ENCODE measurements around the gene AMPD1.

GRCh38 chr1:114641377-114641776 lies 54.0 kb downstream of the AMPD1 start:
- no peak for TF ChIP-seq CTCF (IDR thresholded peaks at IDR 0.05; ENCODE audit: insufficient read depth, low read length, poor library complexity, severe bottlenecking)
- TF ChIP-seq EZH2phosphoT487 (conservative IDR thresholded peaks at IDR 0.05; ENCODE audit: low read length), result no peak

Measured in SU-DHL-6 (cell line).